HG03103 (cell line): Measurements from ENCODE around the gene OPN5.
A peak's percentile ranks its signal among the peaks of the same experiment; 100 is the strongest.
"Not testable (repeated sequence)": the region's sequence is repeated elsewhere in the genome, so short reads cannot be mapped to it uniquely, and the experiment has no call there.

Experiments
- ATAC-seq: cut with Tn5 transposase; IDR thresholded peaks from one replicate; pipeline ENCODE4 v1.9.1; 2021; ENCODE audit warnings: low read depth; ENCODE audit not compliant: unreplicated experiment

OPN5 gene, protein sequence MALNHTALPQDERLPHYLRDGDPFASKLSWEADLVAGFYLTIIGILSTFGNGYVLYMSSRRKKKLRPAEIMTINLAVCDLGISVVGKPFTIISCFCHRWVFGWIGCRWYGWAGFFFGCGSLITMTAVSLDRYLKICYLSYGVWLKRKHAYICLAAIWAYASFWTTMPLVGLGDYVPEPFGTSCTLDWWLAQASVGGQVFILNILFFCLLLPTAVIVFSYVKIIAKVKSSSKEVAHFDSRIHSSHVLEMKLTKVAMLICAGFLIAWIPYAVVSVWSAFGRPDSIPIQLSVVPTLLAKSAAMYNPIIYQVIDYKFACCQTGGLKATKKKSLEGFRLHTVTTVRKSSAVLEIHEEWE

DNA sequence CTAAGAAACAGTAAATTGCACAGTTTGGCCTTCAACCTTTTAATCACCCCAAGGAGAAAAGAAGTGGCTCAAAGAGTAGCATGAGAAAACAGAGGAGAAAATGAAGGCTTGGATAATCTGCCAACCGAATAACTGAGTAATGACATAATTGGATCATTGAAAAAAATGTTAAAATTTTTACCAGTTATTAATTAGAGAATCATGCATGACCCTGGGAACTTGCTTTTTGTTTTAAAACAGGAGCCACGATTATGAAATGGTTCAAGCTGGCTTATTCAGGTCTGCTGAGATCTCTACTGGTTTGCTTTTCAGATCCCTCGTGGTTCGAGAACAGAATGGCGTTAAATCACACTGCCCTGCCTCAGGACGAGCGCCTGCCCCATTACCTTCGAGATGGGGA is at the start of gene OPN5:
Gene OPN5, plus strand, starts transcription at position 301 of the 400 bp plus-strand sequence. Its CDS starts 35 bp downstream, at position 336.
- ATAC-seq: no peak

DNA sequence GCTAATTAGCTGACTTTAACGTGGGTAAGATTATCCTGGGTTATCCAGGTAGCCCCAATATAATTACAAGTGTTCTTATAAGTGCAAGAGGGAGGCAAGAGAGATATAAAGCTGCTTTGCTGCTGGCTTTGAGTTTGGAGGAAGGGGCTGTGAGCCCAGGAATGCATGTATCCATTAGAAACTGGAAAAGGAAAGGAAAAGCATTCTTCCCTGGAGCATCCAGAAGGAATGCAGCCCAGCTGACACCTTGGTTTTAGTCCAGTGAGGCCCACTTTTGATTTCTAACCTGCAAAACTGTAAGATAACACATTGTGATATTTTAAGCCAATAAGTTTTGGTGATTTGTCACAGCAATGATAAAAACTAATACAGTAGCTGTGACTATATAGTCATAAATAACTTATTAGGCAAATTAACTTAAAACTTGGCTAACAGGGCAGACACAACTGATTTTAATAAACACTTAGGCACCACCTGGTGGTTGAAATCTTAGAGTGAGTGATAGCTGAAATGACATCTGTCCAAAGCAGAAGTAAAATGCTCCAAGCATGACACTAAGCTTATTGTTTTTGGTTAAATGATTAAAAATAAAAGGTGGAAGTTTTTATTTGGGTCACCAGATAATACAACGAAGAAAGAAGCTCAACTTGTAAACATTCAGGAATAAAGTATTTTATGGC is 47.8 kb upstream of the OPN5 start:
- peak; percentile 74 for ATAC-seq

DNA sequence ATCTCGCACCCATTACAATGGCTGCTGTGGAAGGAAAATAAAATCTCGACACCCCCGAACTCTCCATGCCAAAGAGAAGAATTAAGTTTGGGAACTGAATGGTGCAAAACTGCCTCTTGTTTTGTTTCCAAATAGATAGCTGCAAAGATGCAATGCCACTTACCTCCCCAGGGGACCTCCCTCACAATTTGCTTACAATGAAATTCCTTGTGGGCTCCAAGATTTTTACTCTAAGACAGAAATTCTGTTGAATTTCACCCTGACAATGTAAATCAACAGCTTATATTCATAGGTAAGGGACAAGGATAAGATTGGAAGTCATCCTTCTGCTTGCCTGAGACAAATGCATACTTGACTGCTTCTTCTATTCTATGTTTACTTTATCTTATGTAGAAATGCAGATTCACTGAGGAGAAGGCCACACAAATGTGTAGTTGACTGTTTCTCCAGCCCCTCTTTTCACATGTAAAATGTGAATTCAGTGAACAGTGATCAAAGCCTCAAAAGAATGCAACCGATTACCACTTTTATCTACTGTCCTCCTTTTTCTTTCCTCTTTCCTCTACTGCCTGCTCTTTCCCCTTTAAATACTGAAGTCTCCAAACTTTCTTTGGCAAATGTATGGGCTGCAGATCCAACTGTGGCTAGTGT is 46.9 kb upstream of the OPN5 start:
- ATAC-seq: no peak

DNA sequence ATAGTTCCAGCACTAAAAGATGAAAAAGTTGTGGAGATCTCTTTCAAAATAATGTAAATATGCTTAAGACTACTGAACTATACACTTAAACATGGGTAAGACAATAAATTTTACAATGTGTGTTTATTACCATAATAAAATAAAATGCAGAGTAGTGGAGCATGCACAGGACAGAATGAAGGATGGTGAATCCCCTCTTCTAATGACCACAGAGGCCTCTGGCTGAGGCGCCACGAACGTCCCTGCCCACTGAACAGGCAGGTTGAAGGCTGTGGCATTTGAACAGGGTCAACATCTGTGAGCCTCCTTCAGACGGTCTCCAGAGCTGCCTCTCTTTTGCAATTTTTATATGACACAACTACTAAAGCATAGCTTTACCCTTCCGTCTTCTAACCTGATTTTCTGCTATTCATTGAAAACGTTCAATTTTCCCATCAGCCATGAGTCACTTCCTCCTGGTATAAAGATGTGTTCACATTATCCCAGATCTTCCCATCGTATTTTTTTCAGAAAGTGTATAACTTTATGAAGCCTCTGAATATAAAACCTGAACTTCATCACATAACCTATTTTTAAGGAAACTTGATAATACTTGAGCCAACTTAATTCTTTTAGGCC is 45.6 kb upstream of the OPN5 start:
- ATAC-seq: no peak

DNA sequence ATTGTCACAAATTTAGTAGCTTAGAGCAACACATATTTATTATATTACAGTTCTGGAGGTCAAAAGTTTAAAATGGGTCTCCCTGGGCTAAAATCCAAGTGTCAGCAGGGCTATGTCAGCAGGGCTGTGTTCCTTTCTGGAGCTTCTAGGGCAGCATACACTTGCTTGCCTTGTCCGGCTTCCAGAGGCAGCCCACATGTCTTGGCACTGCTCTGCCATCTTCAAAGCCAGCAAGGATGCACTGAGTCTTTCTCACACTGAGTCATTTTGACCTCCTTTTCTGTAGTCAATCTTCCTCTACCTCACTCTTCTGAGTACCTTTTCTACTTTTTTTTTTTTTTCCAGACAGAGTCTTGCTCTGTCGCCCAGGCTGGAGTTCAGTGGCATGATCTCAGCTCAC is 44.4 kb upstream of the OPN5 start:
- ATAC-seq: no peak

DNA sequence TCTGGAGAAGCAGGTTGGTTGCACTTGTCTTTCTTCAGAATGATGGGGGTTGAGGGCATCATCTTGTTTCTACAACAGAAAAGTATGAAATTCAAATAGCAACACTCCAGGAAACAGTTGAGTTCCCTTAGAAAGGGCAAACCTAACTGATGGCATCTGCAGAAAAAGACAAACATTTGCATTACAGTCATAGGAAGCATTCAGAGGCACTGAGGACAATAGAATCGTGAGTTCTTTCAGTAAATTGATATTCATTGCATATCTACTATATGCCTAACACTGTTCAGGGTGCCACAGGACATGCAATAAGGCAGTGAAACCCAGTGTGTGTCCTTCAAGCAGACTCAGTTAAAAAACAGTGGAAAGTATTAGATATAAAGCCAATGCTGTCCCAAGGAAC is 41.1 kb upstream of the OPN5 start:
- ATAC-seq: no peak

DNA sequence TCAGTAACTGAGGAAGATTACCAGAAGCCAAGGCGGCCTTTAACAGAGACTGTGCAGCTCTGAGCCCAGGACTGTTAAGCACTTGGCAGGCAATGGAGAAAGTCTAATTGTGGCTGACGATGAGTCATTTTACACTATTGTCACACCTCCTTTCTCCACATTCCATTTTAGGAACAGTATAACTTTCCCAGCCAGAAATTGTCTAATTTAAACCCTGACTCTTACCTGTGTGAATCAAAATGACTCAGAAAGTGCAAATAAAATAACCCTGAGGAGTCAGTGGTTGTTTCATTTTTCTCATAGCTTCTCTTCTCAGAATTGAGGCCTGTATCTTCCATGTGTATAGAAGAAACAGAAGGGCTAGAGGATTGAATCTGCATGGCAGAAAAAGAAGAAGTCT is 40.0 kb upstream of the OPN5 start:
- no peak for ATAC-seq

DNA sequence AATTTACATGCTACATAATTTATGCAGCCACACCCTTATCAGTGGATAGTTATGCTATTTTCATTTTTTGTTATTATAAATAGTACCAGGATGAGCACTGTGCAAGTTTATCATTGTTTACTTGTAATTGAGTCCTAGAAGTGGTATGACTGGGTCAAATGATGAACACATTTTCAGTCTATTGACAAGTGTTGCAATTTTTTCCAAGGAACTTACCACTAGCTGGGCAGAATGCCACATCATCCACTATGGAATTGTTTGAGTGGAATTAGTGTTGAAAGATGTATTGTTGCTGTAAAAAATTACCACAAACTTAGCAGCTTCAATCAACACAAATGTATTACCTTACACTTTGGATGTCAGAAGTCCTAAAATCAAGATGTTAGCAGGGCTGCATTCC is 38.1 kb upstream of the OPN5 start:
- no peak for ATAC-seq

DNA sequence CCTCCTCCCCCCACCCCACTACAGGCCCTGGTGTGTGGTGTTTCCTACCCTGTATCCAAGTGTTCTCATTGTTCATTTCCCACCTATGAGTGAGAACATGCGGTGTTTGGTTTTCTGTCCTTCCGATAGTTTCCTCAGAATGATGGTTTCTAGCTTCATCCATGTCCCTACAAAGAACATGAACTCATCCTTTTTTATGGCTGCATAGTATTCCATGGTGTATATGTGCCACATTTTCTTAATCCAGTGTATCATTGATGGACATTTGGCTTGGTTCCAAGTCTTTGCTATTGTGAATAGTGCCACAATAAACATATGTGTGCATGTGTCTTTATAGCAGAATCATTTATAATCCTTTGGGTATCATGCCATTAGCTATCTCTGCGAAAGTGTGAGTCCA is 36.6 kb upstream of the OPN5 start:
- not testable (repeated sequence) for ATAC-seq

DNA sequence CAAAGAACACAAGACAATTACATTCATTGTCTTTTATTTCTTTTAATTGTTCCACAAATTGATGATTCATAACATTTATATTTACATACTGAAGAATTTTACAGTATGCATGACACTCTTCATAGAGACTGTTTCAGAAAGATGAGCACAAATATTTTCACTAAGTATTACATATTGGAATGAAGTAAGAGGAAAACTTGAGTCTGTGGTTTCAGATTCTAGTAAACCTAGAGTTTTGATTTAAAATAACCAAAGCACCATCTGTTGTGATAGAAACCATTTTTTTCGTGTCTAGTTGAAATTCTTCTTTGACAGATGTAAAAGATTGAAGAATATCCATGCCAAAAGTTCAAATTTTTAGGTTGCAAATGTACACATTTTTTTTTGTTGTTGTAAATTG is 32.1 kb upstream of the OPN5 start:
- ATAC-seq: no peak

DNA sequence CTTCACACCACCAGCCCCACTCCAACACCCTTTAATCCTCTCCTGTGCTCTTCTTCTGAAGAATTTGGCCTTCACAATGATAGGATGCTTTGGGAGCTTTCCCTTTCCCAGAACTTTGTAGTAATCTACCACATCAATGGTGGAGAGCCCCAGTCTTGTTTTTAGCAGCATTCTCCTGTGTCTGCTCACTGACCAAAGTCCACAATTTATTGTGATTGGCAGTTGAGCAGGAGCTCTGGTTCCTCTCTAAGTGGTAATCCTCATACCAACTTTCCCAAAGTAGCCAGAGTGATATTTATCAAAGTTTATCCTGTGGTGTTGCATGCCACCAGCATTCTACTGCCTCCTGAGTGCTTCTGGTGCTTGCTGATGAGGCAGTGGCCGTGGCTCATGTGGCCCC is 29.0 kb upstream of the OPN5 start:
- ATAC-seq: no peak

DNA sequence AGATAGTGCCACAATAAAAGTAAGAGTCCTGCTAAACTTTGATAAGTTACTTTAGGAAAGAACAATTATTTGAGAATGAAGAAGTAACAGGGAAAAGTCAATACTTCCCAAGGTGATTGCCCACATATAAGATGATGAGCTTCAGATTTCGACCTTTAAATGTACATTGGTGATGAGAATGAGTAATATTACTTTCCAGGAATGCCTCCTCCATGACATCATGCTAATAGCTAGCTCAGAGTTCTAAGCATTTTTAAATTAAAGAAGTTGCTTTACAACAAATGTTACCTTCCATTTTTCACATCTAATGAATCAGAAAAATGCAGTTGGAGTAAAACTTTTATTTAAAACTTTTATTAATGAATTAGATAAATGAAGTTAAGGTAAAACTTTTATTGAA is 22.5 kb upstream of the OPN5 start:
- no peak for ATAC-seq

DNA sequence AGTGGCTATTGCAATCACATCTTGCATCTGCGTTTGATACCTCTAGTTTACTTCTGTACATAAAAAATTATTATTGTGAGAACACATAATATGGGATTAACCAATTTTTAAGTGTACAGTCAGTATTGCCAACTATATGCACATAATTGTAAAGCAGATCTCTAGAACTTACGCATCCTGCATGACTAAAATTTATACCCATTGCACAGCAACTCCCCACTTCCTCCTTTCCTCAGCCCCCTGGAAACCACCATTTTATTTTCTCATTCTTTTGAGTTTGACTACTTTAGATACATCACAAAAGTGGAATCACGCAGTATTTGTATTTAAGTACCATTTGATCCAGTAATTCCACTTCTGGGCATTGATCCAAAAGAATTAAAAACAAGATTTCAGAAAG is 19.3 kb upstream of the OPN5 start:
- no peak for ATAC-seq

DNA sequence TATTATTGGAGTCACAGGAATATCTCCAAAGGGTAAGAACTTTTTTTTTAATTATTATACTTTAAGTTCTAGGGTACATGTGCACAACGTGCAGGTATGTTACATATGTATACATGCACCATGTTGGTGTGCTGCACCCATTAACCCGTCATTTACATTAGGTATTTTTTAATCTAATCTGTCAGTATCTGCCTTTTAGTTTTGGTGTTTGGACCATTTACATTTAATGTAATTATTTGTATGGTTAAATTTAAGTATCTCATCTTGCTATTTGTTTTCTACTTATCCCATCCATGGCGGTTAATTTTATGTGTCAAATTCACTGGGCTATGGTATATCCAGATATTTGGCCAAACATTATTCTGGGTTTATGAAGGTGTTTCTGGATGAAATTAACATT is 15.4 kb upstream of the OPN5 start:
- ATAC-seq: no peak

DNA sequence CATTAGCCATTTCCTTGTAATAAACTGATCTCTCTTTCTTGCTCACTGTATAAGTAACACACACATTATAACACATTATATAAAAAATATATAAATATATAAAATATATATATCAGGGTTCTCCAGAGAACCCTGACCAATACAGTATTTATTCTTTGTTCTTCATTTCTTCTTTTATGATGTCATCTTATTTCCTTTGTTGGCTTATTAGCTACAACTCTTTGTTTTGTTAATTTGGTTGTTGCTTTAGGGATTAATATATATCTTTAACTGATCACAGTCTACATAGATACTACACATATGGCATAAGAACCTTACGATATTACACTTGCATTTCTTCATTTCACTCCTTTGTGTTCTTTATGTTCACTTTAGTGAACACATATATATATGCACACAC is 14.7 kb upstream of the OPN5 start:
- no peak for ATAC-seq

DNA sequence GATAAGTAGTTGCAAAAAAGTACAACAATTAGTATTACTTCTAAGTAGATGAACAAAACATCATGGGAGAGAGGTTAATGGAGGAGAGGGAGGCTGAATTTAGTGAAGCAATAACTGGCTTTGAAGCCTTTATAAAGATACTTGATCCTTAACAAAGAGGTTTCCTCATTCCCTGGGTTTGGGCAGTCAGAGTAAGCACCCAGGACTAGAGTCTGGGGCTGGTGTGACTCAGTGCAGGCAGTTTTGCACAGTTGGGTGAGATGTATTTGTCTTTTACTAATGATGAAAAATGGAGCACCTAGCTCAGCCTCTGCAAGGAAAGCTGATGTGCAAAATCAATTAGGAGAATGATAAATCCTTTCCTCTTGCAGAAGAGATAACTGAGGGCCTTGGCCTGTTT is 11.8 kb upstream of the OPN5 start:
- ATAC-seq: no peak

DNA sequence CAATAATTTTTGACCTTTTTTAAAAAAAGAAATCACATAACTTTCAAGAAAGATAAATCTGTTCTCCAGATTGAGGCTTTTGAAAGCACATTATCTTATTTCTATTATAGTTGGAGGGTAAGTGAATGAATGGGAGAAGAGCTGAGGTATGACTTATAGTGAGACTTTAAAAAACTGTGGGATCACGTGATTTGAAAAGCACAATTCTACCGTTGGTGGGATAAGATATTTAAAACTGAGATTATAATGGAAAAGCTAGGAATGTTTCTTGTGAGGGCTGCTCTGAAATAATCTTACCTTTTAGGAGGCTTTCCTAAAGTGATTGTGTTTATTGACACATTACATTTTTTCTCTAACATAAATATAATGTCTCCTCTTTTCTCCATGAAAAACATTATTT is 9.5 kb upstream of the OPN5 start:
- ATAC-seq: no peak

DNA sequence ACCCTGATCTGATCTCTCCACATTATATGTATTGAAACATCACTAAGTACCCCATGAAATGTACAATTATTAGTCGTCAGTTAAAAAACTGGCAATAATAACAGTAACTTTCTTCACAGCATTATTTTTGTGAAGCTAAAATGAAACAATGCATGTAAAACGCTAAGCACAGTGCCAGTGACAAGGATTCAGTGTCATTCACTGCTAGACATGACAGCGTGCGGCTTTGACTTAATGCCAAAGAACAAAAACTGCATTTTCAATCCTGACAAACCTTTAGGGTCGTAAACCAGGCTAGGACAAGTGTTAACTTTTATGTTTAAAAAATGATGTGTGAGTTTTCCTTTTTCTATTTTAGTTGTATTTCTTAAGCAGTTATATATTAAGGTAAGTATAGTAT is 8.8 kb upstream of the OPN5 start:
- no peak for ATAC-seq

DNA sequence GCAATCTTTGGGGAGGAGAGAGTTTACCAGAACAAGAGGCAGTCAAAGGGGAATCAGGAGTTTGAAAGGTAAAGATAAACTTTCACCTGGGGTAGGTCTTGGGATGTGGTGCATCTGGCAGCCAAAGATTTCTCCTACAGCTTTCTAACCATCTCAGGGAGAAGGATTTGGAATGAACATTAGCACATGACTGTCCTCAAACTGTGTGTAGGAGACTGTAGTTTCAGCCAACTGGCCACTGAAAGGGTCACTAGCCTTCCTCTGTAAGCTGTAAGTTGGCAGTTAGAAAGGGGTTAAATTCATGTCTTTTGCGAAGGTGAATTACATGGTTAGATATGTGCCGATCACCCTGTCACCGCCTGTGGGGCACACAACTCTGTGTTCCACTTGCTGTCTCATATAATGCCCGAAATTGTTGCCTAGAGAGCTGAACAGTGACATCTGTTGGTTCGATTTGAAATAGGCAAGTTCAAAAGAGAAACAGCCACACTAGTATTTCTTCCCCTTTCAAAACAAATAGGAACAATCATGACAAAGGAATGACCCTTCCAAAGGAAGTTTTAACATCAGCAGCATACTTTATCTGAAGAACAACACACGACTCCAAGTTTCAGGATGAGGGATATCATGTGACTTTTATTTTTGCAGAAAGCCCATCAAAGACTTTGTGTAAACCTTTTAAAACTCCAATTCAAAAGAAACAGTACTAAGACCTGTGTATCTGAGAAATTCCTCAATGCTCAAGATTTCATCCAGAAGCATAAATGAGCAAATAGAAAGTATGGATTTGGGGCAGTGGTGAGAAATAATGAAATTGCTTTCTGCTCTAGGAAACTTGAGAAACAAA is 1.1 kb upstream of the OPN5 start:
- ATAC-seq: peak; percentile 90

DNA sequence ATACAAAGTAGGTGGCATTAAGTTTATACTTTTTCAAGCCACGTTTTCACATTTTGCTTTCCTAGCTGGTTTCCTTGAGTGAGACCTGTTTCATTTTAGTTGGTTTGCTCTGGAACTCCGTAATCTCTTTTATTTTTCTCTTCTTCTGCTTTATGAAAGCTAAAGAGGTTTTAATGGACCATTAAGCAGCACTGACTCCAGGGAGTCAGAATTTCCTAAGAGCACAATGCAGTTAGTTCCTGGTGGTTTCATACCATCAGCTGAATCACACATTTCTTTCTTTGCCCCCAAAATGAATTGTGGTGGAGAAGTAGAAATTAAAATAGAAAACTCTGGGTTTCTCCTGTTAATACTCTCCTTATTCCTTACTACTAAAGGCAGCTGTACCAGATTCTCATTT is 3.4 kb downstream of the OPN5 start:
- ATAC-seq: no peak
